Measurements from ENCODE around the gene OOSP2.
"Not testable (repeated sequence)": the region's sequence is repeated elsewhere in the genome, so short reads cannot be mapped to it uniquely, and the experiment has no call there.

OOSP2 gene

GRCh38 chr11:60040109-60040508 is at the start of gene OOSP2:
TSS of gene OOSP2 (plus strand) at chr11:60040409. CDS start at chr11:60040460, 51 bp downstream.
- DNase-seq (ENCODE audit: low read depth in 1 of 2, low spot score in 1 of 2) = no peak
- in situ Hi-C loops (cut with HindIII; ENCODE audit: low pct_unique_long_range_greater_than_20kb, low sequenced_read_pairs) = no loop called here
- no peak for TF ChIP-seq JUND (IDR thresholded peaks at IDR 0.05; ENCODE audit: low read depth)

GRCh38 chr11:59990421-59990820 is 49.8 kb upstream of the OOSP2 start:
- DNase-seq (ENCODE audit: low read depth in 1 of 2, low spot score in 1 of 2) = no peak
- TF ChIP-seq JUND (IDR thresholded peaks at IDR 0.05; ENCODE audit: low read depth) = no peak
- in situ Hi-C loops (cut with HindIII; ENCODE audit: low pct_unique_long_range_greater_than_20kb, low sequenced_read_pairs) = no loop called here

- in situ Hi-C loops (cut with HindIII; ENCODE audit: low pct_unique_long_range_greater_than_20kb, low sequenced_read_pairs) = no loop called here
- TF ChIP-seq JUND (IDR thresholded peaks at IDR 0.05; ENCODE audit: low read depth) = no peak
- DNase-seq (ENCODE audit: low read depth in 1 of 2, low spot score in 1 of 2) = no peak
Observed at GRCh38 chr11:59992425-59992824, 47.8 kb upstream of the OOSP2 start.

- TF ChIP-seq JUND (IDR thresholded peaks at IDR 0.05; ENCODE audit: low read depth) = no peak
- in situ Hi-C loops (cut with HindIII; ENCODE audit: low pct_unique_long_range_greater_than_20kb, low sequenced_read_pairs) = no loop called here
- no peak for DNase-seq (ENCODE audit: low read depth in 1 of 2, low spot score in 1 of 2)
Observed at GRCh38 chr11:59997800-59998199, 42.4 kb upstream of the OOSP2 start.

DNA sequence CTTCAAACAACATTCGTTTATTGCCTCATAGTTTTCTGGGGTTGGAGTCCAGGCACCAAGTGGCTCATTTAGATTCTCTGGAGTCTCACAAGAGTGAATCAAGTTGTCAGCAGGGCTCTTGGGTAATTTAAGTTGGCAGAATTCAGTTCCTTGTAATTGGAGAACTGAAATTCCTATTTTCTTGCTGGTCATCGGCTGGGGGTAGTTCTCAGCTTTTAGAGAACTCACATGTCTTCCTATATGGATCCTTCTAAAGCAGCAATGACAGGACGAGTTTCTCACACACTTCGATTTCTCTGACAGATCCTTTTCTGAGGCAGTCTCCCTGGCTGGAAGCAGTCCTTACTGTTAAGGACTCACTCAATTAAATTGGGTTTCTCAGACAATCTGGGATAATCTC is 40.5 kb upstream of the OOSP2 start:
- no peak for DNase-seq (ENCODE audit: low read depth in 1 of 2, low spot score in 1 of 2)
- in situ Hi-C loops (cut with HindIII; ENCODE audit: low pct_unique_long_range_greater_than_20kb, low sequenced_read_pairs) = no loop called here
- no peak for TF ChIP-seq JUND (IDR thresholded peaks at IDR 0.05; ENCODE audit: low read depth)

GRCh38 chr11:60003729-60004128 is 36.5 kb upstream of the OOSP2 start:
- no peak for DNase-seq (ENCODE audit: low read depth in 1 of 2, low spot score in 1 of 2)
- TF ChIP-seq JUND (IDR thresholded peaks at IDR 0.05; ENCODE audit: low read depth) = no peak
- in situ Hi-C loops (cut with HindIII; ENCODE audit: low pct_unique_long_range_greater_than_20kb, low sequenced_read_pairs) = no loop called here

- no peak for DNase-seq (ENCODE audit: low read depth in 1 of 2, low spot score in 1 of 2)
- no peak for TF ChIP-seq JUND (IDR thresholded peaks at IDR 0.05; ENCODE audit: low read depth)
- in situ Hi-C loops (cut with HindIII; ENCODE audit: low pct_unique_long_range_greater_than_20kb, low sequenced_read_pairs) = no loop called here
Observed at GRCh38 chr11:60005360-60005759, 34.8 kb upstream of the OOSP2 start.

GRCh38 chr11:60016881-60017280 is 23.3 kb upstream of the OOSP2 start, which contains the start of gene OOSP4B:
TSS of gene OOSP4B (plus strand) at chr11:60017181.
- in situ Hi-C loops (cut with HindIII; ENCODE audit: low pct_unique_long_range_greater_than_20kb, low sequenced_read_pairs) = no loop called here
- TF ChIP-seq JUND (IDR thresholded peaks at IDR 0.05; ENCODE audit: low read depth) = no peak
- no peak for DNase-seq (ENCODE audit: low read depth in 1 of 2, low spot score in 1 of 2)

DNA sequence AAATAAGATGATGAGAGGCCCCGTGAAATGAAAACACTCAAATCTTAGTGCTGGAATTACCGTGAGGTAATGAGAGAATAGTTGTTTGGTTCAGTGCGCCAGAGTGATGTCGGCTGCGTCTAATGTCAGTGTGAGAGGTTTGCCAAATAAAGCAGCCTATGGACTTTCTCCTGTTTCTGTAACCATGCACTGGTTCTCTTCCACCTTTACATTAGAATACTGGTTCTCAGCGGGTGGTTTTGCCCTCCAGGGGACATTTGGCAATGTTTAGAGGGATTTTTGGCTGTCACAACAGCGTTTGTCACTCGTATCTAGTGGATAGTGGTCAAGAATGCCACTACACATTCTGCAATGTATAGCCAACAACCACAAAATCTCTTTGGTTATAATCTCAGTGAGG is 22.2 kb upstream of the OOSP2 start:
- no peak for DNase-seq (ENCODE audit: low read depth in 1 of 2, low spot score in 1 of 2)
- in situ Hi-C loops (cut with HindIII; ENCODE audit: low pct_unique_long_range_greater_than_20kb, low sequenced_read_pairs) = no loop called here
- no peak for TF ChIP-seq JUND (IDR thresholded peaks at IDR 0.05; ENCODE audit: low read depth)

DNA sequence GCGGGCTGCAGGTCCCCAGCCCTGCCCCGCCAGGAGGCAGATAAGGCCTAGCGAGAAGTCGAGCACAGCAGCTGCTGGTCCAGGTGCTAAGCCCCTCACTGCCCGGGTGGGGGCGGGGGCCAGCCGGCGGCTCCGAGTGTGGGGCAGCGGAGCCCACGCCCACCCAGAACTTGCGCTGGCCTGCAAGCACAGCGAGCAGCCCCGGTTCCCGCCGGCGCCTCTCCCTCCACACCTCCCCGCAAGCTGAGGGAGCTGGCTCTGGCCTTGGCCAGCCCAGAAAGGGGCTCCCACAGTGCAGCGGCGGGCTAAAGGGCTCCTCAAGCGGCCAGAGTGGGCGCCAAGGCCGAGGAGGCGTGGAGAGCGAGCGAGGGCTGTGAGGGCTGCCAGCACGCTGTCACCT is 19.8 kb upstream of the OOSP2 start:
- DNase-seq (ENCODE audit: low read depth in 1 of 2, low spot score in 1 of 2); in situ Hi-C loops (cut with HindIII; ENCODE audit: low pct_unique_long_range_greater_than_20kb, low sequenced_read_pairs): not testable (repeated sequence)

- no peak for DNase-seq (ENCODE audit: low read depth in 1 of 2, low spot score in 1 of 2)
- no peak for TF ChIP-seq JUND (IDR thresholded peaks at IDR 0.05; ENCODE audit: low read depth)
- in situ Hi-C loops (cut with HindIII; ENCODE audit: low pct_unique_long_range_greater_than_20kb, low sequenced_read_pairs) = no loop called here
Observed at GRCh38 chr11:60029015-60029632, 11.1 kb upstream of the OOSP2 start.

- in situ Hi-C loops (cut with HindIII; ENCODE audit: low pct_unique_long_range_greater_than_20kb, low sequenced_read_pairs); DNase-seq (ENCODE audit: low read depth in 1 of 2, low spot score in 1 of 2): not testable (repeated sequence)
Observed at GRCh38 chr11:60050422-60050821, 10.2 kb downstream of the OOSP2 start.

DNA sequence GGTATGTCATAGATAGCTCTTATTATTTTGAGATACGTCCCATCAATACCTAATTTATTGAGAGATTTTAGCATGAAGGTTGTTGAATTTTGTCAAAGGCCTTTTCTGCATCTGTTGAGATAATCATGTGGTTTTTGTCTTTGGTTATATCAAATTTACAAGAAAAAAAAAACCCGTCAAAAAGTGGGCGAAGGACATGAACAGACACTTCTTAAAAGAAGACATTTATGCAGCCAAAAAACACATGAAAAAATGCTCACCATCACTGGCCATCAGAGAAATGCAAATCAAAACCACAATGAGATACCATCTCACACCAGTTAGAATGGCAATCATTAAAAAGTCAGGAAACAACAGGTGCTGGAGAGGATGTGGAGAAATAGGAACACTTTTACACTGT is 10.6 kb downstream of the OOSP2 start:
- not testable (repeated sequence) for DNase-seq (ENCODE audit: low read depth in 1 of 2, low spot score in 1 of 2)

DNA sequence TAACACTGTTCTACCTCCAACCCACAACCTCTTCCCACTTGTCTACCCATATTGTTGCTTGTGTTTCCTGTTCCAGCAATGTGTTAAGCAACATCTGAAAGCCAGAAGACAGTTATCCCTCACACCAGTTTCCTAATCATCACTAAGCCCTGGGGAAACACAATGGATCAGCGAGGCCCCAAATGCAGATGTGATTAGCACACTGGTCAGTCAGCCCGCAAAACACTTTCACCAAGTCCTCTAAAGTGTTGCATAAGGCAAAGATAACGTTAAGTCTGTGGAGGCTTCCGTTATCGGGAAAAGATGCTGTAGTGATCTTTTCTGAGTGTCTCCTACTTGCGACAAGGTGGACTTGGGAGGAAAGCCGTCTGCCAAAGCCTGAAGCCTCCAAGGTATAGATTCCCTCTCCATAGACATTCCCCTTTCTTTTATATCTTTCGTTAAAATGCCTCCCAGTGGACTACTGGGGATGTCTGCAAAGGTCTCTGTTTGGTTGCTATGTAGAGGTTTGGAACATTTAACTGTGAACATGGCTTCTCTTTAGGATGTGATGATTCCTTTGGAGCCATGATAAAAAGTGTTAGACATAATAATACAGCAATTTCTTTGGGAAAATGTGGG is 16.2 kb downstream of the OOSP2 start, which contains the start of gene MS4A3:
TSS of gene MS4A3 (plus strand) at position 317 of the 621 bp plus-strand sequence. CDS start 4,496 bp downstream, outside the sequence.
- no peak for DNase-seq (ENCODE audit: low read depth in 1 of 2, low spot score in 1 of 2)
- in situ Hi-C loops (cut with HindIII; ENCODE audit: low pct_unique_long_range_greater_than_20kb, low sequenced_read_pairs) = no loop called here
- TF ChIP-seq JUND (IDR thresholded peaks at IDR 0.05; ENCODE audit: low read depth) = no peak

More for the DNA sequence above, 10.6 kb downstream of the OOSP2 start:
- in situ Hi-C loops (cut with HindIII; ENCODE audit: low pct_unique_long_range_greater_than_20kb, low sequenced_read_pairs) = not testable (repeated sequence)

Data from T47D (cell line).